Brain microvascular endothelial cell (primary cell): ENCODE data around the gene IRF8.

Experiments
- DNase-seq: peaks from one replicate; pipeline ENCODE4 v3.0.0-alpha.2; 2020
- H3K27ac ChIP-seq: fragments of 250-450 bp; sonication (Bioruptor Pico); 2 replicates; pipeline ENCODE4 v1.5.1; 2020; ENCODE audit warnings: mild to moderate bottlenecking, moderate library complexity
- H3K27me3 ChIP-seq: fragments of 250-450 bp; sonication (Bioruptor Pico); replicated peaks from 2 replicates; pipeline ENCODE4 v1.5.1; 2020; ENCODE audit warnings: mild to moderate bottlenecking
- H3K36me3 ChIP-seq: fragments of 250-450 bp; sonication (Bioruptor Pico); replicated peaks from 2 replicates; pipeline ENCODE4 v1.5.1; 2020; ENCODE audit warnings: mild to moderate bottlenecking
- H3K4me3 ChIP-seq: 2 replicates; pipeline ENCODE4 v1.5.1; 2011; ENCODE audit warnings: low read depth, mild to moderate bottlenecking, control low read depth, low read length, moderate library complexity
- CTCF ChIP-seq: IDR thresholded peaks from 2 replicates; pipeline ENCODE4 v1.5.1; 2011; ENCODE audit warnings: low read depth, mild to moderate bottlenecking, moderate library complexity, low read length, control low read depth, inconsistent platforms; ENCODE audit errors: missing control alignments
- in situ Hi-C: cut with HindIII; loops from 2 replicates; pipeline ENCODE4 v1.10.0; 2017; ENCODE audit warnings: low sequenced_read_pairs, low pct_ligation_motif_present

Gene IRF8

DNA sequence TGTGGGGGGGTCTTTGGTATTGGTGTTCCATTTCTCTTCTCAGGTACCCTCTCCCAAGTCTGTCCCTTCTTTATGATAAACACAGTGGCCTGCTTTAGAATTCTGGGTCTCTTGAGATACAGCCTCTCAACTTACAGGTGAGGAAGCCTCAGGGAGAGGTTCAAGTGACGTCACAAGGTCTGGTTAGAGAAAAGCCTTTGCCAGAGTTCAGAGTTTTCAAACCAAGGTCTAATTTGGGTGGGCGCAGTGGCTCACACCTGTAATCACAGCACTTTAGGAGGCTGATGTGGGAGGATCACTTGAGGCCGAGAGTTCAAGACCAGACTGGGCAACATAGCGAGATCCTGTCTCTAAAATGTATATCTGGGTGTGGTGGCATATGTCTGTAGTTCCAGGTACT lies 2.1 kb downstream of the IRF8 start:
- no peak overlapping the region for H3K4me3 ChIP-seq
- no peak for TF ChIP-seq CTCF
- peaks cover 8% of the 10 kb centered on the region for H3K27me3 ChIP-seq
- in situ Hi-C loops: no loop called here
- DNase-seq: no peak
- H3K27ac ChIP-seq: no peak overlapping the region
- no peaks in the 10 kb centered on the region for H3K36me3 ChIP-seq

DNA sequence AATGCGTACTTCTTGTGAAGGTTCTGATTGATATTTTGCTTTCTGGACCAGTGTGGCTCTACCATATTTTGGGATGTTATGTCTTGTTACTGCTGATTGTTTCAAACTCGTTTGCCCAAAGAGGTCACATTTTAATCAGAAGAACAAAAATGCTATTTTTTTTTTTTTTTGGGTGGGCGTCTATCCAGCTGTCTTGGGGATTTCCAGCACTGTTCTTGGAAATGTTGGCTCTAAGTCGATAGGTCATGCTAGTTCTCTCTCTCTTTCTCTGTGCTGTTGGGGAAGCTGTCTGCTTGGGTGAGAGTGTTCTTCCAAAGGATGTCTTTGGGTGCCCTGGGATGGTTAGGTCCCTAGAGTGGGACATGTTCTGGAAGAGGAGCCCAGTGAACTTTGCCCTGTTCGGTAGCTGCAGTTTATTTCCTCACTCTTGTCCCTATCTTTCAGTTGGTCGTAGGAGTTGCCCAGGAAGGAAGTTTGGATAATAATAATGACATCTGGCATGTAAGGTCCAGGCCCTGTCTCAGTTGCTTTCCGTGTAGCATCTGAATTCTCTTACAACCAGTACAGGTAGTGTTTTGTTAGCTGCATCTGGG lies 2.9 kb downstream of the IRF8 start:
- H3K27ac ChIP-seq: no peak overlapping the region
- no peak overlapping the region for H3K4me3 ChIP-seq
- no peak for DNase-seq
- peaks cover 8% of the 10 kb centered on the region for H3K27me3 ChIP-seq
- no peaks in the 10 kb centered on the region for H3K36me3 ChIP-seq
- TF ChIP-seq CTCF: no peak
- in situ Hi-C loops: no loop called here

GRCh38 chr16:85902366-85903155 lies 3.6 kb downstream of the IRF8 start:
- peaks cover 8% of the 10 kb centered on the region for H3K27me3 ChIP-seq
- in situ Hi-C loops: no loop called here
- no peak overlapping the region for H3K4me3 ChIP-seq
- H3K27ac ChIP-seq: no peak overlapping the region
- no peak for TF ChIP-seq CTCF
- no peaks in the 10 kb centered on the region for H3K36me3 ChIP-seq
- DNase-seq: no peak

DNA sequence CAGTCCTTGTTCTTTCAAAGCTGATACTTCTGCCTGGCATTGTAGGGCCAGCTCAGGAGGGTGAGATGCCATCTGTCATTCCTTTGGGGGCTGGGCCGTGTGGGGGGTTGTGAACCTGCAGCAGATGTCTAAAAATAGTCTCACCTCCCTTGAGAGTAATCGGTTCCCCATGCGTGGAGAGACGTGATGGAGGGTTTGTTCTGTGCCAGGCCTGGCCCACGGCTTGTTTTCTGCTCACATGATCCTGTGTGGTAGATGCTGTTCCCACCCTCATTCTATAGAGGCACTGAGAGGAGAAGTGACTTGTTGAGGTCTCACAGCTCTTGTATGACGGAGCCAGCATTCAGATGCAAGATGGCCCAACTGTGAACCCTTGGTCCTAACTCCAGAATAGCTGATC lies 4.6 kb downstream of the IRF8 start:
- Histone ChIP-seq H3K27me3 (peaks cover 8% of the 10 kb centered on the region), H3K27ac (no peak overlapping the region), H3K4me3 (no peak overlapping the region), H3K36me3 (no peaks in the 10 kb centered on the region)
- no peak for DNase-seq
- no peak for TF ChIP-seq CTCF
- in situ Hi-C loops: no loop called here

DNA sequence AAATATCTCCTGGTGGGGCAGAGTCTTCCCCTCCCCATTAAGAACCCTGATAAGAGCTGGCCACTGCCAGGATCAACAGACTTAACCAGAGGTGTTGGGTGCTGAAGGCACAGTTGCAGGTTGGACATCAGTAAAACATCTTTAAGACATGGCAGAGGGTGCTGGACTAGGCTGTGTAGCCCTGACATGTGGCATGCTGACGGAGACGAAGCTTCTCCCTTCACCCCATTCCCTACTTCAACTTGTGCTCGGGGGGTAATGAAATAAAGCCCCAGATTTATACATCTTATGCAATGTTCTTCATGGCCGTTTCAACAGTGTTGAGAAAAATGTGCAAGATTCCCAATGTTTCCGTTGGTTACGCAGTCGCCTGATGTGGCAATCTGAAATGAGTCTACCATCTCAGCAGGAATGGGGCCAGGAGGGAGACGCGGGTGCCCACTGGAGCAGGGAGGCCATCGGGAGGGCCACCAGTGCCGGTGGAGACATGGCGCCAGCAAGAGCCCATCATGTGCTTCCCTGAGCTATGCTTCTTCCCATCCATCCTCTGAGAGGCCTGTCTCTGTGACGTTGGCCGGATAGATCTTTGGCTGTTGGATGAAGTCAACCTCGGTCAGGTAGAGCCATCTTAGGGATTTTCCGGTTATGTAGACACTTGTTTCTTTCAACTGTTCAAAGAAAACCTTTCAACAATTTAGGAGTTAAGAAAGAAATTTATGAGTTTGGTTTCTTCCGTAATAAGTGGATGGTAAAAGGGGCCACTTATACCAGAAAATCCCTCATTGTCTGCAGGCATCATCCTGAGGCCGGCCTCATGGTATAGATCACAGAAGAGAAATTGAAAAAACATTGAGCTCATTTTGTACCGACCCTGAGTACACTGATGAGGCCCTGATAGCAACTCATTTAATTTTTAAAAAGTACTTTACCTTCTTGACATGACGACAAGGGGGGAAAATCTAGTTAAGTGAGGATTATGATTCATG lies 6.4 kb downstream of the IRF8 start:
- Histone ChIP-seq H3K27ac (no peak overlapping the region), H3K36me3 (no peaks in the 10 kb centered on the region), H3K27me3 (peaks cover 3% of the 10 kb centered on the region), H3K4me3 (no peak overlapping the region)
- DNase-seq: no peak
- TF ChIP-seq CTCF: no peak
- in situ Hi-C loops: no loop called here
